IPS DF 4.7 (cell line): ENCODE measurements around the gene HEMGN.

Source experiments
- DNase-seq: peaks from one replicate; pipeline ENCODE4 v3.0.0-alpha.2; 2013; ENCODE audit warnings: low spot score; ENCODE audit errors: extremely low read depth

The HEMGN gene

DNA sequence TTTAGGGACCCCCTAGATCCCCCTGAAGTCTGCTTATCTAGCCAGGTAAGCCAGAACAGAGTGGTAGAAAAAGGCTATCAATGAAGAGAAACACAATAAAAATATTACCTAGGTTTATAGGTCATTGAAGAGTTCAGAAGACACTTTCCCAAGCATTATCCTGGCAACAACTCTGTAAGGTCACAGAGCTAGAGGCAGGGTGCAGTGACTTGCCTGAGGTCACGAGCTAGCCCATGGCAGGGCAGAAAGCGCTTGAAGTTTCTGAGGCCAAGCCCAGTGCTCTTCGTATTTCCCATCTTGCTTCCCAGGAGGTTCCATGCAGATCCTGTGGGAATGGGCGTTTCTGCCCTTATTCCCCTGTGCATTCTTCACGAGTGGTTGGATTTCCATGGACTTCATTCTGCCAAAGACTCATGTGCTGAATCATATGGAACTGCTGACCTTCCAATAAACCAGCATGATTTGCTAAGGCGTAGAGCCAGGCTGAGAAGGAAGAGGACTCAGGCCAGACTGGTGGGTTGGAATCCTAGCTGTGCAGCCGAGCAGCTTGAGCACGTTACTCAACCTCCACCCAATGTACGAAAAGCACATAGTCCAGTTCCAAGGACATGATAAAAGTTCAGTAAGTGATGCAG is 37.8 kb downstream of the HEMGN start:
- DNase-seq = no peak

DNA sequence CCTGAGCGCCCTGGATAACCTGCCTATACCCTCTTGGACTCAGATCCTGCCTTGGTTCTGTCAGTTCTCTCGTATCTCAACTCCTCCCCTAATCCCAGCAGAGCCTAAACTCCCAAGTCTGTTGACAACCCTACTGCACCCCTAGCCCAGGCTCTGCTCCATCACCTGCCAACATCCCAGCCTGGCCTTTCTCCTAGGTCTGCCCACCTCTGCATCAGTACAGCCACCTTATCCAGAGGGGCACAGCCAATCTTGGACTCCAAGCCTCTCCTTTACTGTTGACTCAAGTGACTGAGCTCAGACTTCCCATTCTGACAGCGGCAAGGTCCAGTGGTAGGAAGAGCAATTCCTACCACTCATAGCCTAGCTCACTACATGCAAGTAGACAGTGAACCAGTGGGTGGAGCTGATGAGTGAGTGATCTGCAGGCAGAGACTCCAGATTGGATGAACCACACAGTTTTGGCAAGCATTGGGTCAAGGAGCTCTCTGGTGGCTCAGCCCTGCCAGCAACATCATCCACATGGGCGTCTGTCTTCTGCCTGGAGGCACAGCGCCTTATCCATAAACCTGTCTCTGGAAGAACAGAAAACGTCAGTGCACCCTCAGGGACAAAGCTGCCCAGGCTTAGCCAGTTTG is 42.2 kb downstream of the HEMGN start:
- no peak for DNase-seq

DNA sequence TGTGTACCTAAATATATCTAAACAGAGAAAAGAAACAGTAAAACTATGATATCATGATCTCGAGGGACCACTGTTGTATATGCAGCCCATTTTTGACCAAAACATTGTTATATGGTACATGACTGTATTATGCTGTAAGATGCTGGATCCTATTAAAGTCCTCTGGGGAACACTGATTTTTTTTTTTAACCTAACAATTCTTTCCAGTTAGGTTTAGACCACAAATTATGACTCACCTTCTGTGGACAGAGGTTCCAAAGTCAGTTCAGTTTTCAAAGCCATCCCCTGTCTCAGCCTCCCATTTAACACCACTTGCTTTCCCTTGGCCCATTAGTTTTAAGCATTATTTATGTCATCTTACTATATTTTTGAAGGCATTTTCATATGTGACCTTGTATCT is 42.8 kb downstream of the HEMGN start:
- no peak for DNase-seq

DNA sequence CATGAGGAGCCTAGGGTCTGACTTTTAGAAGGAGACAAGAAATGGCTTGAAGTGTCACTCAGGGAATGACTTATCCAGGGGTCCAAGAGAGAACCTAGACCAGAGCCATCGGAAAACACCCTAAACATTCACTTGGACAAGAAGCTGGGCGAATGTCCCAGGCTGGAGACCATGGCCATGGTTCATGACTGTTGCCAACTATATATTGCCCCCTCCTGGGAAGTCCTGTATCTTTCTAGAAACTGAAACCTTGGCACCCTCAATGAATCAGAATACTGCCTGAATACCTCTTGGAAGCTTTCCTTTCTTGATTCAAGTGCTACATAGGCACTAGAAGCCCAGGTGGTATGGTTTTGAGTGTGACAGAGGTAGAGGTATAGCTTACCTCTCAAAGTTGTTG is 45.6 kb downstream of the HEMGN start:
- DNase-seq = no peak

DNA sequence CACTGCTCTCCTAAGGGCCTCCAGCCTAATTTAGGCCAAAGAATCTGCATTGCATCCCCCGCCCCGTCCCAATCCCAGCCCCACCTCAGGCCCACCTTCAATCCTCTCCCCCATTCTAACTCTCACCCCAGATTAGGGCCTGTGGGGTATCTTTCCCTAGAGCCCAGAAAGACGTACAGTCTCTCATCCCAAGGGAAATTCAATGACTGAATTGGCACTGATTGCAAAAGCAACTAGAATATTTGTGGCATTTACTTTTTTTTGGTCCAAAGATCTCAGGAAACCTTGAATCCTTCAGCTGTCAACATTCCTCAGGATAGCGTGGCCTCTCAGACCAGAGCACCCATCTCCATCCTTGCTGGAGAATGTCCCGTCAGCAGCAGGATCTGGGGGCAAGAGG is 46.2 kb downstream of the HEMGN start:
- DNase-seq = no peak

DNA sequence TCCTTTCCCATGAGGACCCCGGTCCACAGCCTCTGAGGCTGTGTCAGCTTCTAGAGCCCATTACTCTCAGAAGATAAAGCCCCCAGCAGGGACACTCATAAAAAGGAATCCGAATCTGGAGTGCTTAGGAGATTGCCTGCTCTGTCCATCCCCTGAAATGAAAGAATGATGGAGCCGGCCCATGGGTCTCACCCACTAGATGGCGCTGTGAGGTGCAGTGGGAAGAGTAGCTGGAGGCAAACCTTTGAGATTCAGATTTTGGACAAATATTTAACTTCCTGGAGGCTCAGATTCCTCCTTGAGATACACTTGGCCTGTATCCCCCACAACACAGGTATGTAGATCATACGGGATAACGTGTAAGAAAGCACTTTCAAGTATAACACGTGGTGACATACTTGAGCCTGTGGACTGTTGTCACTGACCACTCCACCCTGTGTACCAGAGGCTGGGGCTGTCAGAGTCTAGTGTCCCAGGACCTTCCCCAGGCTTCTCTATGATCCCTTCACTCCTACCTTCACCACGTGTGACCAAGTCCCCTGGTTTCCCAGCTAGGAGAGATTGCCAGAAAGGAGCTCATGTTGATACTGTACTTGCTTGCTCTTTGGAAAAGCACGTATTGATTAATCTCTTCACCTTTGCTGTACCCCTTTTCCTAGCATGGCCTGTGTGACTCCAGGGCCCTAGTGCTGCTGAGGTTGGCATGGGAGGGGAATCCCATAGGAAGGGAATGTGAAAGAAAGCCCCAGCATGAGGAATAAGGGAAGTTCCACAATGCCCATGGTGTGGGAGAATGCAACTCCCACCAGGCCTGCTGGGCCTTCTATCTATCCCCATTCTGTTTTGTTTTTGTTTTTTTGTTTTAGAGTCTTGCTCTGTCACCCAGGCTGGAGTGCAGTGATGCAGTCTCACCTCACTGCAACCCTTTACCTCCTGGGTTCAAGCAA is 47.8 kb downstream of the HEMGN start:
- DNase-seq = no peak

DNA sequence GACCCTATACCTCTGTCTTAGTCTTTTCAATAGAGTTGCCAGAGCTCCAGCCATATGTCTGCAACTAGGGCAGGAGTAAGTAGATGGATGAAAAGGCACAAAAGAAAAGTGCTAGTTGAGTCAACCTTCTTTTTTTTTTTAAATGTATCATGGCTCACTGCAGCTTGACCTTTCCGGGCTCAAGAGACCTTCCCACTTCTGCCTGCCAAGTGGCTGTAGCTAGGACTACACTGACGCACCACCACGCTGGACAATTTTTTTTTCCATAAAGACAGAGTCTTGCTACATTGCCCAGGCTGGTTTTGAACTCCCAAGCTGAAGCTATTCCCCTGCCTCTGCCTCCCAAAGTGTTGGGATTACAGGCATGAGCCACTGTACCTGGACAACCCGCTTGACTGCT is 57.6 kb downstream of the HEMGN start:
- DNase-seq = no peak
